CD14-positive monocyte (primary cell): ENCODE data around the gene HSPA14. TPM values are rescaled to one million over a fixed set of nuclear protein-coding genes. Genes with fewer than 3 reads are reported as not detected.

Experiments used
- DNase-seq, 3 donors: peaks; one replicate each; pipeline ENCODE4 v3.0.0-alpha.2; 2011 to 2022
- H2AFZ ChIP-seq: 2 replicates; pipeline ENCODE4 v1.6.0; 2012; ENCODE audit warnings: mild to moderate bottlenecking, low read depth, low read length, inconsistent platforms; ENCODE audit not compliant: insufficient read depth, poor library complexity, severe bottlenecking
- H3K27ac ChIP-seq, 2 donors: 1 replicate in 1 of 2; 2 replicates in 1 of 2; pipeline ENCODE4 v1.5.1; 2012 to 2013; ENCODE audit warnings: low read length in 2 of 2, control low read depth in 1 of 2, inconsistent platforms in 1 of 2, low read depth in 1 of 2, mild to moderate bottlenecking in 1 of 2
- H3K27me3 ChIP-seq, 2 donors: one replicate each; pipeline versions ENCODE4 v1.6.0 to v1.6.1; 2011 to 2013; ENCODE audit warnings: low read length in 2 of 2; ENCODE audit not compliant: control insufficient read depth in 2 of 2, insufficient read depth in 2 of 2
- H3K36me3 ChIP-seq, 2 donors: replicated peaks in 1 of 2; 1 replicate in 1 of 2; 2 replicates in 1 of 2; pipeline versions ENCODE4 v1.5.1 to v1.6.1; 2012 to 2013; ENCODE audit warnings: low read length in 2 of 2, control low read depth in 1 of 2, inconsistent platforms in 1 of 2, mild to moderate bottlenecking in 1 of 2; ENCODE audit not compliant: insufficient read depth in 2 of 2, control insufficient read depth in 1 of 2
- H3K4me1 ChIP-seq, 2 donors: 1 replicate in 1 of 2; 2 replicates in 1 of 2; pipeline versions ENCODE4 v1.5.1 to v1.6.1; 2012 to 2013; ENCODE audit warnings: low read length in 2 of 2, control low read depth in 1 of 2, inconsistent platforms in 1 of 2, mild to moderate bottlenecking in 1 of 2, moderate library complexity in 1 of 2; ENCODE audit not compliant: insufficient read depth in 2 of 2, control insufficient read depth in 1 of 2
- H3K4me2 ChIP-seq: replicated peaks from 2 replicates; pipeline ENCODE3; 2012; ENCODE audit warnings: low read length, moderate library complexity, mild to moderate bottlenecking; ENCODE audit not compliant: poor library complexity, severe bottlenecking; ENCODE audit errors: extremely low read depth
- H3K4me3 ChIP-seq, 3 experiments: fragments of 200-600 bp in 1 of 3; sonication (generic) in 1 of 3; replicated peaks in 1 of 3; 1 replicate in 2 of 3; 2 replicates in 1 of 3; pipeline ENCODE4 v1.5.1; 2011 to 2013; ENCODE audit warnings: low read length in 3 of 3, mild to moderate bottlenecking in 3 of 3, control low read depth in 2 of 3, low read depth in 2 of 3, inconsistent platforms in 1 of 3, moderate library complexity in 1 of 3
- H3K79me2 ChIP-seq: 2 replicates; pipeline ENCODE4 v1.6.0; 2012; ENCODE audit warnings: mild to moderate bottlenecking, control low read depth, inconsistent platforms, low read length, moderate library complexity; ENCODE audit not compliant: insufficient read depth
- H3K9ac ChIP-seq: 2 replicates; pipeline ENCODE4 v1.6.0; 2017; ENCODE audit warnings: low read length, mild to moderate bottlenecking; ENCODE audit not compliant: insufficient read depth, poor library complexity, severe bottlenecking
- H3K9me3 ChIP-seq, 2 donors: replicated peaks in 1 of 2; 1 replicate in 1 of 2; 2 replicates in 1 of 2; pipeline versions ENCODE4 v1.5.1 to v1.6.1; 2012 to 2013; ENCODE audit warnings: low read length in 2 of 2, control low read depth in 1 of 2; ENCODE audit not compliant: control insufficient read depth in 1 of 2, insufficient read depth in 1 of 2
- H4K20me1 ChIP-seq: 2 replicates; pipeline ENCODE4 v1.6.0; 2012; ENCODE audit warnings: mild to moderate bottlenecking, low read length, control low read depth, moderate library complexity; ENCODE audit not compliant: insufficient read depth
- H3K27ac Mint-ChIP-seq, 7 donors: one replicate each; pipeline ENCODE4 v1.8.0; 2020; ENCODE audit warnings: mild to moderate bottlenecking in 7 of 7, mixed read lengths in 7 of 7, moderate library complexity in 6 of 7, inconsistent platforms in 2 of 7
- H3K27me3 Mint-ChIP-seq, 3 donors: one replicate each; pipeline ENCODE4 v1.8.0; 2021 to 2022; ENCODE audit warnings: low read depth in 3 of 3, mild to moderate bottlenecking in 3 of 3, mixed read lengths in 3 of 3, moderate library complexity in 3 of 3, inconsistent platforms in 1 of 3
- H3K36me3 Mint-ChIP-seq, 2 donors: one replicate each; pipeline ENCODE4 v1.8.0; 2020; ENCODE audit warnings: mixed read lengths in 2 of 2, inconsistent platforms in 1 of 2, mild to moderate bottlenecking in 1 of 2
- H3K4me1 Mint-ChIP-seq: one replicate; pipeline ENCODE4 v1.8.0; 2020; ENCODE audit warnings: mild to moderate bottlenecking, mixed read lengths
- H3K4me3 Mint-ChIP-seq, 2 donors: one replicate each; pipeline ENCODE4 v1.8.0; 2020; ENCODE audit warnings: mild to moderate bottlenecking in 2 of 2, mixed read lengths in 2 of 2, moderate library complexity in 1 of 2
- H3K9me3 Mint-ChIP-seq, 7 donors: one replicate each; pipeline ENCODE4 v1.8.0; 2020 to 2022; ENCODE audit warnings: mixed read lengths in 7 of 7, mild to moderate bottlenecking in 6 of 7, moderate library complexity in 6 of 7, inconsistent platforms in 2 of 7
- CTCF ChIP-seq: fragments of 200-600 bp; IDR thresholded peaks from one replicate; pipeline ENCODE4 v1.8.0; 2022; ENCODE audit warnings: antibody characterized with exemption, mild to moderate bottlenecking
- WGBS: methylation state at CpG from one replicate; pipeline ENCODE4 v1.1.5; 2013; ENCODE audit warnings: missing lambda C conversion rate; ENCODE audit not compliant: insufficient coverage; 5-methylcytosine and 5-hydroxymethylcytosine counted together
- intact Hi-C, 2 donors: fragments of 100-400 bp; cut with micrococcal nuclease; formaldehyde crosslinking; loops; one replicate each; pipeline versions ENCODE4 v1.15.0 to v1.15.1; 2023
- polyA plus RNA-seq, 3 donors: library from polyadenylated mRNA; depleted of rRNA in 1 of 3; unstranded in 2 of 3; stranded (reverse) in 1 of 3; fragments of 300-500 nt in 2 of 3; fragments of >200 nt in 1 of 3; fragmentation: Illumina TruSeq in 2 of 3; gene quantifications; 1 replicate in 2 of 3; 2 replicates in 1 of 3; pipeline ENCODE4 v1.2.3, GENCODE V29; 2012 to 2021

The HSPA14 gene
- polyA plus RNA-seq, 3 donors: 10.4 to 19.3 (median 15.4) TPM

- no peak for DNase-seq
- Histone ChIP-seq H2AFZ (no peak overlapping the region), H3K27me3 (no peaks in the 10 kb centered on the region), H3K9me3 (peaks cover 0 to 13% of the 10 kb centered on the region in 2 donors), H3K4me1 (peaks cover 5 to 7% of the 10 kb centered on the region in 2 donors), H3K36me3 (no peaks in the 10 kb centered on the region), H3K9ac (no peak overlapping the region), H3K79me2 (no peaks in the 10 kb centered on the region), H3K4me2 (no peak overlapping the region), H3K27ac (no peak overlapping the region), H4K20me1 (peaks cover 5% of the 10 kb centered on the region), H3K4me3 (no peak overlapping the region)
- H3K4me1 Mint-ChIP-seq: peaks cover 15% of the 10 kb centered on the region
- H3K27ac Mint-ChIP-seq: no peak overlapping the region
- 80% methylated on average over 1 of the region's 6 CpGs for WGBS
- TF ChIP-seq CTCF: no peak
- peaks cover 9 to 23% (median 16%) of the 10 kb centered on the region in 7 donors for H3K9me3 Mint-ChIP-seq
- H3K27me3 Mint-ChIP-seq: peaks cover 0 to 3% (median 0%) of the 10 kb centered on the region in 3 donors
- H3K4me3 Mint-ChIP-seq: no peak overlapping the region
- intact Hi-C loops: loop anchor here (5.0 to 10.0 kb wide), 5 partner anchors 60 to 317 kb away; no protein-coding TSS in a partner anchor
- no peaks in the 10 kb centered on the region for H3K36me3 Mint-ChIP-seq
Measured at GRCh38 chr10:14821635-14822375, 16.3 kb upstream of the HSPA14 start.

DNA sequence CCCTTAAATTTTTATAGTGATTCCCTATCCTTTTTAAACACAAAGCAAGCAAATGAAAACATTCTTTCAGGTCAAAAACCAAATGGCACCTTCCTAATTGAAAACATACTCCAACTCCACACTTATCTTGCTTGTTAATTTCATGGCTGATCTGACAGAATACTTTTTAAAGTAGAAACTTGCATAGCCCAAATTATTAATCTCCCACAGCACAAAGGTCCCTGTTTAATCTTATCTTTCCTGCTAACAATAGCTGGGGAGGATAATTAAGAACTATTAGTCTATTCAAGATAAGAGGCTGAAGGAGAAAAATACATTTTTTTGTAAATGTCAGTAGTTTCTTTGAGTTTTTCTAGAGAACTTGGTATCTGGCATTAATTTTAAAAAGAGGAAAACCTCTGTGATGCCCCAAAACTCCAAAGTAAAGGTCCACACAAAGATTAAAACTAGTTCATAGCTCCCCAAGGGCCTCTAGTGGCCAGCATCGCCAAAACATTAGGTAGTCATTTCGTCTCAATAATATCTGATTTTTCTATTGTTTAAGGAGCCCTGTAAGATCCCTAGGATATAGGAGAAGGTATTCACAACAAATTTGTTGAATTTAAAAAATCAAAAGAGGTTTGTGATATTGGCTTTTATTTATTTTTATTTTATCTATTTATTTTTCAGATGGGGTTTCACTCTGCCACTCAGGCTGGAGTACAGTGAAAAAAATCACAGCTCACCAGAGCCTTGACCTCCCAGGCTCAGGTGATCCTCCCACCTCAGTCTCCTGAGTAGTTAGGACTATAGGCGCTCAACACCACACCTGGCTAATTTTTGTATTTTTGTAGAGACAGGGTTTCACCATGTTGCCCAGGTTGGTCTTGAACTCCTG lies 15.0 kb upstream of the HSPA14 start:
- H3K27me3 Mint-ChIP-seq: peaks cover 0 to 3% (median 0%) of the 10 kb centered on the region in 3 donors
- no peak overlapping the region for H3K27ac ChIP-seq
- H3K4me1 ChIP-seq: peaks cover 12% of the 10 kb centered on the region in 2 donors
- H3K9me3 Mint-ChIP-seq: peaks cover 9 to 19% (median 14%) of the 10 kb centered on the region in 7 donors
- H3K9me3 ChIP-seq: peaks cover 0 to 13% of the 10 kb centered on the region in 2 donors
- no peaks in the 10 kb centered on the region for H3K27me3 ChIP-seq
- H3K4me1 Mint-ChIP-seq: peaks cover 22% of the 10 kb centered on the region
- H3K9ac ChIP-seq: no peak overlapping the region
- H3K36me3 Mint-ChIP-seq: no peaks in the 10 kb centered on the region
- H3K27ac Mint-ChIP-seq: no peak overlapping the region
- H3K79me2 ChIP-seq: no peaks in the 10 kb centered on the region
- H3K4me2 ChIP-seq: no peak overlapping the region
- no CpG with 5 or more reads among the region's 3 CpGs for WGBS
- H2AFZ ChIP-seq: no peak overlapping the region
- H3K4me3 ChIP-seq: no peak overlapping the region
- intact Hi-C loops: loop anchor here (5.0 to 10.0 kb wide), 5 partner anchors 61 to 318 kb away; no protein-coding TSS in a partner anchor
- no peak overlapping the region for H3K4me3 Mint-ChIP-seq
- H4K20me1 ChIP-seq: peaks cover 5% of the 10 kb centered on the region
- peak; percentile 16 to 43 (median 31) for DNase-seq
- no peaks in the 10 kb centered on the region for H3K36me3 ChIP-seq
- TF ChIP-seq CTCF: peak; percentile 66
